ENCODE results near the gene MAD1L1. TPM values are rescaled to one million over a fixed set of nuclear protein-coding genes. Genes with fewer than 3 reads are reported as not detected.

Gene MAD1L1
- total and polyA plus RNA-seq, 2 of the 13 experiments (the other 11 are each of a cell fraction or from before 2014, with no cell fraction given) = 17.4 to 64.7 TPM

GRCh38 chr7:1842321-1843221, 390.2 kb downstream of the MAD1L1 start (continued):
- TF ChIP-seq, protein P1, sequence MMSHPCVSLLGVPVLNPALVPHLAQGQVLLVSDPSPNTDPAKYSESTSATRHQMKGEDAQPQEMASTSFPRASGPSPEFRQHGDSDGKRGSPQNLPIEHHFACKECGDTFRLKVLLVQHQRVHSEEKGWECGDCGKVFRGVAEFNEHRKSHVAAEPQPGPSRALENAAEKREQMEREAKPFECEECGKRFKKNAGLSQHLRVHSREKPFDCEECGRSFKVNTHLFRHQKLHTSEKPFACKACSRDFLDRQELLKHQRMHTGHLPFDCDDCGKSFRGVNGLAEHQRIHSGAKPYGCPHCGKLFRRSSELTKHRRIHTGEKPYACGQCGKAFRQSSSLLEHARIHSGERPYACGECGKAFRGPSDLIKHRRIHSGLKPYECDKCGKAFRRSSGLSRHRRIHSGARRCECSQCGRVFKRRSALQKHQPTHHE (CRISPR knock-in tag; IDR thresholded peaks at IDR 0.05; ENCODE audit: borderline replicate concordance) = no peak
- TF ChIP-seq TRAFD1 (CRISPR knock-in tag; IDR thresholded peaks at IDR 0.05; ENCODE audit: borderline replicate concordance) (no peak), PRDM10 (CRISPR knock-in tag; IDR thresholded peaks at IDR 0.05; ENCODE audit: low read depth) (no peak), SRSF1 (optimal IDR thresholded peaks at IDR 0.05; ENCODE audit: low read depth, low read length) (no peak), KAT8 (CRISPR knock-in tag; IDR thresholded peaks at IDR 0.05) (peak; percentile 60; the same call in 1 of the 2 replicates), ZNF383 (CRISPR knock-in tag; IDR thresholded peaks at IDR 0.05; ENCODE audit: borderline replicate concordance) (no peak), ZFYVE20 (CRISPR knock-in tag; IDR thresholded peaks at IDR 0.05; ENCODE audit: borderline replicate concordance, low read depth) (no peak), ZNF33B (CRISPR knock-in tag; IDR thresholded peaks at IDR 0.05) (no peak), ZNF772 (CRISPR knock-in tag; IDR thresholded peaks at IDR 0.05) (peak; percentile 62; the same call in 1 of the 2 replicates), ZNF615 (CRISPR knock-in tag; IDR thresholded peaks at IDR 0.05; ENCODE audit: borderline replicate concordance) (no peak), KDM6A (CRISPR knock-in tag; IDR thresholded peaks at IDR 0.05; ENCODE audit: low read depth) (no peak), SOX5 (CRISPR knock-in tag; IDR thresholded peaks at IDR 0.05; ENCODE audit: borderline replicate concordance) (peak; percentile 22; the same call in 1 of the 2 replicates), TP53 (CRISPR knock-in tag; conservative IDR thresholded peaks at IDR 0.05) (no peak), ATRX (CRISPR knock-in tag; IDR thresholded peaks at IDR 0.05; ENCODE audit: borderline replicate concordance) (no peak)
- TF ChIP-seq, protein P2, sequence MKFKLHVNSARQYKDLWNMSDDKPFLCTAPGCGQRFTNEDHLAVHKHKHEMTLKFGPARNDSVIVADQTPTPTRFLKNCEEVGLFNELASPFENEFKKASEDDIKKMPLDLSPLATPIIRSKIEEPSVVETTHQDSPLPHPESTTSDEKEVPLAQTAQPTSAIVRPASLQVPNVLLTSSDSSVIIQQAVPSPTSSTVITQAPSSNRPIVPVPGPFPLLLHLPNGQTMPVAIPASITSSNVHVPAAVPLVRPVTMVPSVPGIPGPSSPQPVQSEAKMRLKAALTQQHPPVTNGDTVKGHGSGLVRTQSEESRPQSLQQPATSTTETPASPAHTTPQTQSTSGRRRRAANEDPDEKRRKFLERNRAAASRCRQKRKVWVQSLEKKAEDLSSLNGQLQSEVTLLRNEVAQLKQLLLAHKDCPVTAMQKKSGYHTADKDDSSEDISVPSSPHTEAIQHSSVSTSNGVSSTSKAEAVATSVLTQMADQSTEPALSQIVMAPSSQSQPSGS (CRISPR knock-in tag; IDR thresholded peaks at IDR 0.05) = no peak
- TF ChIP-seq, protein P3, sequence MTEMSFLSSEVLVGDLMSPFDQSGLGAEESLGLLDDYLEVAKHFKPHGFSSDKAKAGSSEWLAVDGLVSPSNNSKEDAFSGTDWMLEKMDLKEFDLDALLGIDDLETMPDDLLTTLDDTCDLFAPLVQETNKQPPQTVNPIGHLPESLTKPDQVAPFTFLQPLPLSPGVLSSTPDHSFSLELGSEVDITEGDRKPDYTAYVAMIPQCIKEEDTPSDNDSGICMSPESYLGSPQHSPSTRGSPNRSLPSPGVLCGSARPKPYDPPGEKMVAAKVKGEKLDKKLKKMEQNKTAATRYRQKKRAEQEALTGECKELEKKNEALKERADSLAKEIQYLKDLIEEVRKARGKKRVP (CRISPR knock-in tag; IDR thresholded peaks at IDR 0.05) = no peak

All from HepG2 (cell line).